B cell (primary cell): Measurements from ENCODE around the gene FRYL. TPM values are rescaled to one million over a fixed set of nuclear protein-coding genes. Genes with fewer than 3 reads are reported as not detected.

ENCODE experiments used
- ATAC-seq: fragments of 200-7000 bp; cut with Tn5 transposase; one replicate; pipeline ENCODE4 v1.10.0; 2021; ENCODE audit warnings: low read depth, mild to moderate bottlenecking, moderate number of reproducible peaks, moderate library complexity
- CTCF ChIA-PET: fragments of 350-600 bp; sonication (Branson Sonifier 250); formaldehyde crosslinking; loops from one replicate; lab custom pipeline; 2021; ENCODE audit warnings: antibody characterized with exemption, inconsistent platforms; lab: Charles Lee
- POLR2A ChIA-PET: fragments of 350-600 bp; sonication (Branson Sonifier 250); formaldehyde crosslinking; loops from one replicate; lab custom pipeline; 2021; ENCODE audit warnings: antibody characterized with exemption; lab: Charles Lee
- DNase-seq: peaks from one replicate; pipeline ENCODE4 v3.0.0; 2013
- H2AFZ ChIP-seq: 2 replicates; pipeline ENCODE4 v1.6.1; 2012; ENCODE audit warnings: mild to moderate bottlenecking, low read depth, low read length; ENCODE audit not compliant: insufficient read depth, poor library complexity, severe bottlenecking
- H3K27ac ChIP-seq, 2 donors: 1 replicate in 1 of 2; 2 replicates in 1 of 2; pipeline ENCODE4 v1.5.1; 2012 to 2013; ENCODE audit warnings: low read length in 2 of 2, mild to moderate bottlenecking in 2 of 2, moderate library complexity in 1 of 2
- H3K27me3 ChIP-seq, 4 experiments: fragments of 200-600 bp in 1 of 4; sonication (generic) in 1 of 4; replicated peaks in 1 of 4; 1 replicate in 2 of 4; 2 replicates in 2 of 4; pipeline versions ENCODE4 v1.6.1 to v1.7.0; 2013 to 2016; ENCODE audit warnings: low read length in 3 of 4, mild to moderate bottlenecking in 2 of 4, mixed read lengths in 1 of 4, moderate library complexity in 1 of 4; ENCODE audit not compliant: insufficient read depth in 4 of 4, control insufficient read depth in 3 of 4; ENCODE audit errors: control extremely low read depth in 1 of 4
- H3K36me3 ChIP-seq, 2 experiments: replicated peaks in 1 of 2; 1 replicate in 1 of 2; 2 replicates in 1 of 2; pipeline versions ENCODE4 v1.6.1 to v1.7.1; 2013; ENCODE audit warnings: low read length in 1 of 2; ENCODE audit not compliant: insufficient read depth in 2 of 2, control insufficient read depth in 1 of 2; ENCODE audit errors: control extremely low read depth in 1 of 2, extremely low read depth in 1 of 2
- H3K4me1 ChIP-seq, 2 donors: fragments of 200-600 bp in 1 of 2; sonication (generic) in 1 of 2; 1 replicate in 1 of 2; 2 replicates in 1 of 2; pipeline versions ENCODE4 v1.5.1 to v1.6.1; 2013 to 2017; ENCODE audit warnings: low read length in 2 of 2; ENCODE audit not compliant: control insufficient read depth in 2 of 2, insufficient read depth in 2 of 2
- H3K4me2 ChIP-seq: replicated peaks from 2 replicates; pipeline ENCODE3; 2012; ENCODE audit warnings: mild to moderate bottlenecking, low read depth, low read length; ENCODE audit not compliant: poor library complexity, severe bottlenecking
- H3K4me3 ChIP-seq, 5 experiments: fragments of 200-600 bp in 1 of 5; sonication (generic) in 1 of 5; 1 replicate in 3 of 5; 2 replicates in 2 of 5; pipeline versions ENCODE4 v1.5.1 to v1.7.0; 2011 to 2016; ENCODE audit warnings: low read length in 4 of 5, mild to moderate bottlenecking in 4 of 5, low read depth in 2 of 5, control low read depth in 1 of 5, moderate library complexity in 1 of 5; ENCODE audit not compliant: insufficient read depth in 1 of 5; ENCODE audit errors: control extremely low read depth in 1 of 5, extremely low read depth in 1 of 5
- H3K79me2 ChIP-seq: fragments of 200-600 bp; sonication (generic); one replicate; pipeline ENCODE4 v1.6.0; 2016; ENCODE audit warnings: low read length; ENCODE audit not compliant: control insufficient read depth, insufficient read depth
- H3K9ac ChIP-seq: fragments of 200-600 bp; sonication (generic); 2 replicates; pipeline ENCODE4 v1.6.1; 2017; ENCODE audit warnings: mild to moderate bottlenecking, low read length, moderate library complexity
- H3K9me3 ChIP-seq, 3 donors: one replicate each; pipeline versions ENCODE4 v1.6.1 to v1.7.1; 2013; ENCODE audit warnings: low read length in 2 of 3; ENCODE audit not compliant: control insufficient read depth in 2 of 3, insufficient read depth in 1 of 3; ENCODE audit errors: control extremely low read depth in 1 of 3
- H4K20me1 ChIP-seq: 2 replicates; pipeline ENCODE4 v1.6.0; 2012; ENCODE audit warnings: mild to moderate bottlenecking, low read length; ENCODE audit not compliant: insufficient read depth, control insufficient read depth, poor library complexity, severe bottlenecking
- H3K27ac Mint-ChIP-seq: one replicate; pipeline ENCODE4 v1.8.0; 2021; ENCODE audit warnings: mixed read lengths
- H3K27me3 Mint-ChIP-seq: one replicate; pipeline ENCODE4 v1.8.0; 2021; ENCODE audit warnings: mixed read lengths
- H3K4me1 Mint-ChIP-seq: one replicate; pipeline ENCODE4 v1.8.0; 2021; ENCODE audit warnings: mixed read lengths
- H3K4me3 Mint-ChIP-seq: one replicate; pipeline ENCODE4 v1.8.0; 2021; ENCODE audit warnings: mixed read lengths
- H3K9me3 Mint-ChIP-seq: one replicate; pipeline ENCODE4 v1.8.0; 2022; ENCODE audit warnings: mixed read lengths; ENCODE audit not compliant: insufficient read depth
- EZH2 ChIP-seq: IDR thresholded peaks from 2 replicates; pipeline ENCODE4 v1.6.1; 2012; ENCODE audit warnings: borderline replicate concordance, low read depth, mild to moderate bottlenecking, moderate library complexity, low read length; ENCODE audit not compliant: insufficient read depth, poor library complexity, severe bottlenecking
- WGBS: methylation state at CpG from one replicate; pipeline ENCODE4 v1.1.5; 2013; ENCODE audit warnings: missing lambda C conversion rate; ENCODE audit not compliant: insufficient coverage; 5-methylcytosine and 5-hydroxymethylcytosine counted together
- intact Hi-C: fragments of 100-400 bp; cut with micrococcal nuclease; formaldehyde crosslinking; loops from one replicate; pipeline ENCODE4 v1.10.0; 2022
- polyA plus RNA-seq: library from polyadenylated mRNA; depleted of rRNA; stranded (reverse); fragments of >200 nt; gene quantifications from 2 replicates; pipeline ENCODE4 v1.2.3, GENCODE V29; 2012
- total RNA-seq, 2 donors: library from RNA; stranded (reverse); fragments of 120-200 nt in 1 of 2; gene quantifications; 1 replicate in 1 of 2; 2 replicates in 1 of 2; pipeline versions ENCODE4 v1.2.3 to v1.2.4, GENCODE V29; 2013 to 2022
- TF ChIP-seq, protein P1 (sequence below): fragments of 200-600 bp; IDR thresholded peaks from one replicate; pipeline ENCODE4 v1.8.0; 2022; ENCODE audit warnings: antibody characterized with exemption, mild to moderate bottlenecking

The FRYL gene
- total and polyA plus RNA-seq, 2 donors (not counting 1 experiment from before 2014, with no cell fraction given) = 15.5 to 138 TPM

DNA sequence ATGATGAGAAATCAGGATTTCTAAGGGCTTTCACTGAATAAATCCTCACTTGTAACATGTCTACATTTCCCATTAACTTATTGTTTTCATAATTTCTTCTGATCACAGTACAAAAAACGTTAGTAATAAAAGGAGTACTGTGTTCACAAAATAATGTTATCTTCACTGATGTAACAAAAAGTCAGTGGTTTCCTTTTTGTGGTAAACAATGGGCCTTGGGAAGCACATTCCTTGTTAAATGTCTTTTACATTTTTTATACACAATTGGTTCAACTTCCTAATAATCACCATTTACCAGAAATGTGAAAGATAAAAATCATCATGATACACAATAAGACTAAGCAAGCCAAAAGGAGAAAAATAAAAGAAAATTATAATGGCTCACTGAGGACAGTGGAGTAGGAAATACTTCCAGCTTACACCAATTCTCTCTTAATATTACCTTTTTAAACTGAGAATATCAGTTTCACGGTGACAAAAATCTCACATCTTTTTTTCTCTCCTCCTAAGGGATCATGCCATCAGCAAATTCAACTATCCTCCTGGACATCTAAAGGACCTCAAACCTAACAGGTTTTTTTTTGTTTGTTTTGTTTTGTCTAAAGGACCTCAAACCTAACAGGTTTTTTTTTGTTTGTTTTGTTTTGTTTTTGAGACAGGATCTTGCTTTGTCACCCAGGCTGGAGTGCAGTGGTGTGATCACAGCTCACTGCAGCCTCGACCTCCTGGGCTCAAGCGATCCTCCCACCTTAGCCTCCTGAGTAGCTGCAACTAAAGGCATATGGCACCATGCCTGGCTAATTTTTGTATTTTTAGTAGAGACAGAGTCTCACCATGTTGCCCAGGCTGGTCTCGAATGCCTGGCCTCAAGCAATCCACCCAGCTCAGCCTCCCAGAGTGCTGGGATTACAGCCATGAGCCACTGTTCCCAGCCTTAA lies 57.3 kb downstream of the FRYL start:
- Histone ChIP-seq H3K27me3 (no peaks in the 10 kb centered on the region), H3K4me3 (no peak overlapping the region), H3K27ac (no peak overlapping the region), H2AFZ (no peak overlapping the region), H3K4me2 (no peak overlapping the region), H3K4me1 (peaks cover 4% of the 10 kb centered on the region in 2 donors), H4K20me1 (peaks cover 67% of the 10 kb centered on the region), H3K79me2 (peaks cover 100% of the 10 kb centered on the region), H3K9ac (no peak overlapping the region), H3K36me3 (peaks cover 0 to 2% of the 10 kb centered on the region in 2 experiments), H3K9me3 (peaks cover 0 to 3% (median 0%) of the 10 kb centered on the region in 3 donors)
- WGBS = 89% methylated on average over 1 of the region's 5 CpGs
- ATAC-seq (no peak), DNase-seq (no peak)
- POLR2A ChIA-PET = no interaction called here
- CTCF ChIA-PET = no interaction called here
- H3K27me3 Mint-ChIP-seq = no peaks in the 10 kb centered on the region
- no peaks in the 10 kb centered on the region for H3K9me3 Mint-ChIP-seq
- H3K4me3 Mint-ChIP-seq = no peak overlapping the region
- TF ChIP-seq, protein P1, sequence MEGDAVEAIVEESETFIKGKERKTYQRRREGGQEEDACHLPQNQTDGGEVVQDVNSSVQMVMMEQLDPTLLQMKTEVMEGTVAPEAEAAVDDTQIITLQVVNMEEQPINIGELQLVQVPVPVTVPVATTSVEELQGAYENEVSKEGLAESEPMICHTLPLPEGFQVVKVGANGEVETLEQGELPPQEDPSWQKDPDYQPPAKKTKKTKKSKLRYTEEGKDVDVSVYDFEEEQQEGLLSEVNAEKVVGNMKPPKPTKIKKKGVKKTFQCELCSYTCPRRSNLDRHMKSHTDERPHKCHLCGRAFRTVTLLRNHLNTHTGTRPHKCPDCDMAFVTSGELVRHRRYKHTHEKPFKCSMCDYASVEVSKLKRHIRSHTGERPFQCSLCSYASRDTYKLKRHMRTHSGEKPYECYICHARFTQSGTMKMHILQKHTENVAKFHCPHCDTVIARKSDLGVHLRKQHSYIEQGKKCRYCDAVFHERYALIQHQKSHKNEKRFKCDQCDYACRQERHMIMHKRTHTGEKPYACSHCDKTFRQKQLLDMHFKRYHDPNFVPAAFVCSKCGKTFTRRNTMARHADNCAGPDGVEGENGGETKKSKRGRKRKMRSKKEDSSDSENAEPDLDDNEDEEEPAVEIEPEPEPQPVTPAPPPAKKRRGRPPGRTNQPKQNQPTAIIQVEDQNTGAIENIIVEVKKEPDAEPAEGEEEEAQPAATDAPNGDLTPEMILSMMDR = no peak
- no peak for TF ChIP-seq EZH2
- no peak overlapping the region for H3K27ac Mint-ChIP-seq
- intact Hi-C loops = no loop called here
- peaks cover 58% of the 10 kb centered on the region for H3K4me1 Mint-ChIP-seq

DNA sequence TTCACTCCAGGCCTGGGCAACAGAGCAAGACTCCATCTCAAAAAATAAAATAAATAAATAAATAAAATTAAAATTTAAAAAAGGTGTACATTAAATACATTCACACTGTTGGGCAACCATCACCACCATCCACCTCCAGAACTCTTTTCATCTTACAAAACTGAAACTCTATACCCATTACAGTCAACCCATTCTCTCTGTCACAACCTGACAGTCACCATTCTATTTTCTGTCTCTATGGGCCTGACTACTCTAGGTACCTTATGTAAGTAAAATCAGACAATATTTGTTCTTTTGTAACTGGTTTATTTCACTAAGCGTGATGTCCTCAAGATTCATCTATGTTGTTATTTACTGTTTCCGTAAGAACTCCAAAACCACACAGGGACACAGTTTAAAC lies 59.6 kb downstream of the FRYL start:
- Histone ChIP-seq H4K20me1 (peaks cover 48% of the 10 kb centered on the region), H3K27ac (no peak overlapping the region), H3K27me3 (no peaks in the 10 kb centered on the region), H3K36me3 (no peaks in the 10 kb centered on the region), H3K9ac (no peak overlapping the region), H3K4me1 (no peaks in the 10 kb centered on the region), H2AFZ (no peak overlapping the region), H3K4me3 (no peak overlapping the region), H3K79me2 (peaks cover 90% of the 10 kb centered on the region), H3K4me2 (no peak overlapping the region), H3K9me3 (peaks cover 0 to 3% (median 0%) of the 10 kb centered on the region in 3 donors)
- no peaks in the 10 kb centered on the region for H3K27me3 Mint-ChIP-seq
- CTCF ChIA-PET = no interaction called here
- no peak overlapping the region for H3K27ac Mint-ChIP-seq
- TF ChIP-seq, protein P1 = no peak
- TF ChIP-seq EZH2 = no peak
- POLR2A ChIA-PET = interaction anchor here (0.7 kb wide), 1 partner anchor 93 kb away, joined by 3 read pairs; no protein-coding TSS in a partner anchor
- peaks cover 38% of the 10 kb centered on the region for H3K4me1 Mint-ChIP-seq
- no peak overlapping the region for H3K4me3 Mint-ChIP-seq
- no CpG with 5 or more reads among the region's 2 CpGs for WGBS
- intact Hi-C loops = no loop called here
- no peak for DNase-seq
- no peaks in the 10 kb centered on the region for H3K9me3 Mint-ChIP-seq
- ATAC-seq = no peak
